Measurements from ENCODE around the gene ZNF91.
"Not testable (repeated sequence)": the region's sequence is repeated elsewhere in the genome, so short reads cannot be mapped to it uniquely, and the experiment has no call there.

Gene ZNF91

DNA sequence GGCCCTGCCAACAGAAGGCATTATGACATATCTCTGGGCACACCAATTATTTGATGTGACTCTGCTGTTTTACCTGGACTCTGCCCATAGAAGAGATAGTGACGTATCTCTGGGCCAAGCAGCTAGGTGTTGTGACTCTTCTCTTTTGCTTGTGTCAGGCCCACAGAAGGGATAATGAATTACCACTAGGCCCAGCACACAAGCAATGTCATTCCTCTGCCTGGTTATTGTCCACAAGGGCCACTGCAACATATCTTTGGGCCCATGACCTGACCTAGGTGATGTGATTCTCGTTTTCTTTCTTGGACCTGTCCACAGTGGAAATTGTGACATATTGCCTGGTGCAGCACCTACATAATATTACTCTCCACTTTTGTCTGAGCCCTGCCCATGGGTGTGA is 80.0 kb downstream of the ZNF91 start:
- no peak for DNase-seq

DNA sequence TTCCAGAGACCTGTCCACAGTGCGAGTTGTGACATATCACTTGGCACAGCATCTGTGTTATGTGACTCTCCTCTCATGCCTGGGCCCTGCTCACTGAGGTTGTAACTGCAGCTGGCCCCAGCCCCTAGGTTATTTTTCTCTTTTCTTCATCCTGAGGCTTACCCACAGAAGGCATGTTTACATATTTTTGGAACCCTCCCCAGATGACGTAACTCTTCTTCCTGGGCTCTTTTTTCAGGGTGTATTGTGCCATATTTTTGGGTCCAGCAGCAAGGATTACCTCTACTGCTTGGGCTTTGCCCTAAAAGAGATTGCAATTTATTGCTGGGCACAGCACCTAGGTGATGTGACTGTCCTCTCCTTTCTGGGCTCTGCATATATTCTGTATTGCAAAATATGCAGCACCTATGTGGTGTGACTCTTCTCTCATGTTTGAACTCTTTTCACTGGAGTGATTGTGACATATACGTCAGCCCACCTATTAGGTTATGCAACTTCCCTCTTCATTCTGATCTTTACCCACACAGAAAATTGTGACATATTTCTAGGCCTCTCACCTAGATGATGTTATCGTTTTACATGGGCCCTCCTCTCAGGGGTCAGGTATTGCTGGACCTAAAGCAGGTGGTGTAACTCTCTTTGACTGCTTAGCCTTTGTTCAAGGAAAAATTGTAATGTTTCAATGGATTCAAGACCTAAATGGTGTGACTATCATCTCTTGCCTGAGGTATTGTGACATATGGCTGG is 80.6 kb downstream of the ZNF91 start:
- DNase-seq, result no peak

DNA sequence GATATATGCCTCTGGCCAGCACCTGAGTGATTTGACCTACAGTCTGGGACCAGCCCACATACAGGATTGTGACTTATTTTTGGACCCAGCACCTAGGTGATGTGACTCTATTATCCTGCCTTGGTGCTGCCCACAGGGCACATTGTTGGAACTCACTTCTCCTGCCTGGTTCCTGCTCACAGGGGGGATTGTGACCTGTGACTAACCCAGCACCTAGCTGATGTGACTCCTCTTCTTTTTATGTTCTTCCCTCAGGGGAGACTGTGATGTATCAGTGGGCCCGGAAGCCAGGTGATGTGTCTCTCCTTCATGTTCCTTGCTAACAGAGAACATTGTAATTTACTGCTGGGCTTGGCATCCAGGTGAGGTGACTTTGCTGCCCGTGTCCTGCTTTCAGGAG is 82.1 kb downstream of the ZNF91 start:
- no peak for DNase-seq

DNA sequence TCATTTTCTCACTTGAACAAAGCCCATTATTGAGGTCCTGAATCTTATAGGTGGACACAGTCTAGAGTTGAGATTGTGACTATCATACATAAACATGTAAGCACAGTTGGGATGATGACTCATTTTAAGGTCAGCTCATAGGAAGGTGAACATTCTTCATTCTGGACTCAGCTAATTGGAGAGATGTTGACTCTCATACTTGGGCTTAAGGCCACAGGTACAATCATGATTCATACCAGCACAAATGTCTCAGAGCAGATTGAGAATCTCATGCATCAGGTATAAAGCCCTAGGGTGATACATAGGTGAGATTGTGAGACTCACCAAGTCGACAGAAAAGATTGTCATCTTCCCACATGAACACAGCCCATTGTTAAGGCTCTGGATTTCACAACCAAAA is 82.8 kb downstream of the ZNF91 start:
- DNase-seq, result no peak

DNA sequence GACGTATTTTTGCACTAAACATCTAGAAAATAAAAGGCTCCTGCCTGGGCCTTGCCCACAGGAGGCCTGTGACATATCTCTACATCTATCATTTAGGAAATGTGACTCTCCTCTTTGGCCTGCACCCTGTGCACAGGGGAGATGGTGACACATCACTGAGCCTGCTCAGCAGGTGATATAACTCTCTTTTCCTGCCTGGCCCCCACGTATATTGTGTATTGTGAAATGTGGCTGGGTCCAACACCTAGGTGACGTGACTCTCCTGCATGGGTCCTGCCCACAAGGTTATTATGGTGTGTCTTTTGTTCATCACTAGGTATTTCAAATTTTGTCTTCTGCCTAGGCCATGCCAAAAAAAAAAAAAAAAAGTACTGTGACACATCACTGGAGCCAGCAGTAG is 83.7 kb downstream of the ZNF91 start:
- no peak for DNase-seq

DNA sequence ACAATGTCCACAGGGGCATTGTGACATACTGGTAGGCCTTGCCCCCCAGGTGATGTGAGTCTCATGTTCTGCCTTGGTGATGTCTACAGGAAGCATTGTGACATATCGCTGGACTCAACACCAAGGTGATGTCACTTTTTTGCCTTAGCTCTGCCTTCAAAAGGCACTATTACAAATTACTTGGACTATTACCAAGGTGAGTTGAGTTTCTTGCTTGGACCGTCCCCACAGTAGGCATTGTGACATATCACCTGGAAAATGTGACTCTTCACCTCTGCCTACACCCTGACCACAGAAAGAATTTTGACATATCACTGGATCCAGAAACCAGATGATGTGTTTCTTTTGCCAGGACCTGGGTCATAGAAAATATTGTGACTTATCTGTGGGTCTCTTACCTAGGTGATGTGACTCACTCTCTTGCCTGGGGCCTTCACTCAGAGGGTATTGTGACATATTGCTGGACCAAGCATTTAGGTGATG is 84.5 kb downstream of the ZNF91 start:
- no peak for DNase-seq

DNA sequence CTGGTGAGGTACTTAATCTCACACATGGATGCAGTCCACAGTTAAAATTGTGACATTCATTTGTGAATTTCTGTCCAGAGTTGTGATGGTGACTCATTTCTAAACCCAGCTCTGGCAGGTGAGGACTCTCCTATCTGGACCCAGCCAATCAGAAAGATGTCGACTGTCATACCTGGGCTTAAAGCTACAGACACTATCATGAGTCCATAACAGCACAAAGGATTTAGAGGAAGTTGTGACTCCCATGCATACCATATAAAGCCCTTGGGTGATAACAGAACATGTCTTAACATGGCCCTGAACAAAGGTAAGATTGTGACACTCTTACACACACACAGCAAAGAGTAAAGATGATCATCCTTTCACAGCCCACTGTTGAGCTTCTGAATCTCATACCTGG is 85.3 kb downstream of the ZNF91 start:
- DNase-seq, result no peak

DNA sequence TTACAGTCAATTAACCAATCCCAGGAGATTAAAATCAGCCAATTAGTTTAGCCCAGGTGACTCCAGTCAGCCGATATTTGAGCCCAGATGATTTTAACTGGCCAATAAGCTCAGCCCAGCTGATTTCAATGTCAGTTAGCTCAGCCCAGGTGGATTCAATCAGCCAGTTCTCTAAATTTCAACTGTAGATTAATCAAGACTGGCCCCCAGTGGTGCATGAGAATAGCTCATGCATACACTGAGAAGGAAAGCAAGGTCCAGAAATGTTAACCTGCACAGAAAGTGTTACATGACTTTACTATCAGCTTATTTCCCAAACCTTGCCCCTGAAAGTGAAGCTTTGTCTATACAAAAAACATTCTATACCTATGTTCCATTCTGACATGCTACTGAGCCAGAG is 89.7 kb downstream of the ZNF91 start:
- DNase-seq, result no peak

DNA sequence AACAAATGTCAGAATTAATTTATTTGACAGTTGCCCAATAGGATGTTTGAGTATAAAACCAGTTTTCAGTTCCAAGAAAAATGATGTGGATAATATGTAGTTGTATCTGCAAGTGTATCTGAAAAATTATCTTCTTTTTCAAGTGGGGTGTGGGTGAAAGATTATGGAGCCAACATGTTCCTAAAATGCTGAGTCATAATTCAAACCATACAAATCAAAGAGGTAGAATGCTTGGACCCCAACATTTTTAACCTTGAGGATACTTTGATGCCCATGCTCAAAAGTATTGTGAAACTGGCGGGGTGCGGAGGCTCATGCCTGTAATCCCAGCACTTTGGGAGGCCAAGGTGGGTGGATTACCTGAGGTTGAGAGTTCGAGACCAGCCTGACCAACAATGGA is 91.0 kb downstream of the ZNF91 start:
- DNase-seq, result no peak

DNA sequence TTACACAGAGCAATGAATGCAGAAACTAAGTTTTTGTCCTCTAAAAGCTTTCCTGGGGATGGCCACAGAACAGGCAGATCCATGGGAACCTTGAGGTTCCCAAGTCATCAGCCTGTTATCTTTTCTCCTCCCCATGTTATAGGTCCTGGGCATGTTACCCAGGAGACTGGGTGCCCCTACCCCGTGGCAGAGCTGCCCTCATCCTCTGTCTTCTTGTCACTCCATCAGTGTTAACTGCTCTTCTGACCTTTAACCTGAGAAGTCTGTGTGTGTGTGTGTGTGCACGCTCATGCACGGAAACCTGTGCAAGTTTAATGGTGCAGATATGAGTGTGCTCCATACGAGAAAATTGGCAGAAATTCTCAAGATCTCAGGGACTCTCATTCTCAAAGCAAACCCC is 101.1 kb downstream of the ZNF91 start:
- no peak for DNase-seq

DNA sequence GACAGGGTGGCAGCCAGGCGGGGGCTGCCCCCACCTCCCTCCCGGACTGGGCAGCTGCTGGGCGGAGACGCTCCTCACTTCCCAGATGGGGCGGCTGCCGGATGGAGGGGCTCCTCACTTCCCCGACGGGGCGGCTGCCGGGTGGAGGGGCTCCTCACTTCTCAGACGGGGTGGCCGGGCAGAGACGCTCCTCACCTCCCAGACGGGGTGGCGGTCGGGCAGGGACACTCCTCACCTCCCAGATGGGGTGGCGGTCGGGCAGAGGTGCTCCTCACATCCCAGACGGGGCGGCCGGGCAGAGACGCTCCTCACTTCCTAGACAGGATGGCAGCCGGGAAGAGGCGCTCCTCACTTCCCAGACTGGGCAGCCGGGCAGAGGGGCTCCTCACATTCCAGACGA is 105.3 kb downstream of the ZNF91 start:
- DNase-seq, result not testable (repeated sequence)
